HG03097 (cell line): Measurements from ENCODE around the gene PIBF1.
"Not testable (repeated sequence)": the region's sequence is repeated elsewhere in the genome, so short reads cannot be mapped to it uniquely, and the experiment has no call there.

Experiments
- ATAC-seq: cut with Tn5 transposase; IDR thresholded peaks from one replicate; pipeline ENCODE4 v1.9.1; 2021; ENCODE audit not compliant: unreplicated experiment, low FRiP score

The PIBF1 gene

DNA sequence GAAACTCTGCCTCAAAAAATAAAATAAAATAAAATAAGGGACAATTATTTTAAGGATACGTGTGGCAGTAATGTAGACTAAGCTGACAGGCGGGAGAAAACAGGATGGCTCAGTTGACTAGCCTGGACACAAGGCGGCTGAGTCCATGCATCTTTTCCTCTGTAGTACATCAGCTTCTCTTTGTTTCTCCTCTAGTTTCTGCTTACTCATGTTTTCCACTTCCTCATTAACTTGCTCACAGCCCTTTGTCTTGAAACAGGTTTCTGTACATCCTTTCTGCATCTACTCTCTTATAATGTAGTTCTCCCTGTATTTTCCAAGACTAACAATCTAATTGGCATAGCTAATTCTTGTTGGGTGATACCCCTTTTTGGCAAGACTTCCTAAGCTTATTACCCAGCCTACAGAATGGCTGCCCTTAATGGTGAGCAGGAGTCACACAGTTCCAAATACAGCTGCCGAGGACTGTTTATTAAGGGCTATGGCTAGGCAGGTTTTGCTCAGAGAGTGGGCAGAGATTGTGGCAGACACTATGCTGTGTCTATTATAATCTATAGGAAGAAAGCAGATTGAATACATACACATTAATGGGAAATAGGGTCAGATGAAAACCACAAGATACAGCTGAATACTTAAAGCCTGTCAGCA lies 218.2 kb downstream of the PIBF1 start:
- no peak for ATAC-seq

DNA sequence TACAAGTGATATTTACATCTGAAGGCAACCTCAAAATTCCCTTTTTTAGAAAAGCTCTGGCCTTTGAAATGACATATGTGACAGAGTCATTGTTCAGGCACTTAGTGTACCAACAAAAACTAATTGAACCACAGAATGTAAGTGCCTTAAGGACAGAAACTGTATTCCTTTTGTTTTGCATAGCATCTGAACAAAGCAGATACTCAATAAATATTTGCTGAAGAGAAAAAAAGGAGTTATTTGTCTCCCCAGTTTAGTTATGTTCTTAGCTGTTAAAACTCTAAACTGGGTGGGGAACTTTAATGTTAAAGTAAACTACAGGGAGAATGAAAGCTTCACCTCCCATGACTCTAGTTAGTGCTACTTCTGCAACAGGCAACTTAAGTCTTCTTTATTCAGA lies 220.0 kb downstream of the PIBF1 start:
- no peak for ATAC-seq

DNA sequence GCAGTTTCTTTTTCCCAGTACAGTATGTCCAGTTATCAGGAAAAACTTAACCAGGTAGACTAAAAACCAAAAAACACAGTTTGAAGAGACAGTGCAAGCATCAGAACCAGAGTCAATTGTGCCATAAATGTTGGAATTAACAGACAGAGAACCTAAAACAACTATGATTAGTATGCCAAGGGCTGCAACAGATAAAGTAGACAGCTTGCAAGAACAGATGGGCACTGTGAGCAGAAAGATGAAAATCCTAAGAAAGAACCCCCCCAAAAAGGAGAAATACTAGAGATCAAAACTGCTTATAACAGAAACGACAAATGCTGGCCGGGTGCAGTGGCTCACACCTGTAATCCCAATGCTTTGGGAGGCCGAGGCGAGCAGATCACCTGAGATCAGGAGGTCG lies 229.8 kb downstream of the PIBF1 start:
- ATAC-seq, result no peak

DNA sequence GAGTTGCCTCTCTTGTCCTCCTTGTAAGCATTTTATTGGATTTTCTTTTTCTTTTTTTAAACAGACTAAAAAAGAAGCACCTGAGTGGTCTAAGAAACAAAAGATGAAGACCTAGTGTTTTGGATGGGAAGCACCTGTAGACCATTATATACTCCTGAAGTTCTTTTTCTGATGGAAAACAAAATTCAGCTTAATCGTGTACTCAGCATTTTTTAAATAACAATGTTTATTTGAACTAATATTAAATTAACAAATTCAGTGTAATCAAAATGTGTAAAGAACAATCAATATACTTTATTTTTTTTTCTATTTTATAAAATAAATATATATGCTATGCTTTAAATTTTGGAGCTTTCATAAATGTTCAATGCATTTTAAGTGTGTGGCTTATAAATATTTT lies 233.9 kb downstream of the PIBF1 start:
- no peak for ATAC-seq

DNA sequence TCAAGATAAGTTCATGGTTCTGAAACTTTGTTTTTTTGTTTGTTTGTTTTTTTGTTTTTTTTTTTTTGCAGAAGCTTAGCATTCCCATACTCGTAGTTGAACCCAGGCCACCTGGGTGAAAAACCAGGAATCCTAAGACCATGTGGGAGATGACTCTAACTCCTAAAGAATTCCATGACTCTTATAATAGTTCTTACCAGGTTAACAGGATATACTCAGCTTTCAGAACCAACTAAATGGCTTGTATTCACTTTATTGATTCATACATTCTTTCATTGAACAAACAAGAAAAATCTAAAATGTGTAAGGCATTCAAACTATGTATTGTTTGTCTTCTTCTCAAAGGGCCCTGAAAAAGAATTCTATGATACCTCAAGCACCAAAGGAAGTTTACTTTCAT lies 236.4 kb downstream of the PIBF1 start:
- ATAC-seq, result no peak

DNA sequence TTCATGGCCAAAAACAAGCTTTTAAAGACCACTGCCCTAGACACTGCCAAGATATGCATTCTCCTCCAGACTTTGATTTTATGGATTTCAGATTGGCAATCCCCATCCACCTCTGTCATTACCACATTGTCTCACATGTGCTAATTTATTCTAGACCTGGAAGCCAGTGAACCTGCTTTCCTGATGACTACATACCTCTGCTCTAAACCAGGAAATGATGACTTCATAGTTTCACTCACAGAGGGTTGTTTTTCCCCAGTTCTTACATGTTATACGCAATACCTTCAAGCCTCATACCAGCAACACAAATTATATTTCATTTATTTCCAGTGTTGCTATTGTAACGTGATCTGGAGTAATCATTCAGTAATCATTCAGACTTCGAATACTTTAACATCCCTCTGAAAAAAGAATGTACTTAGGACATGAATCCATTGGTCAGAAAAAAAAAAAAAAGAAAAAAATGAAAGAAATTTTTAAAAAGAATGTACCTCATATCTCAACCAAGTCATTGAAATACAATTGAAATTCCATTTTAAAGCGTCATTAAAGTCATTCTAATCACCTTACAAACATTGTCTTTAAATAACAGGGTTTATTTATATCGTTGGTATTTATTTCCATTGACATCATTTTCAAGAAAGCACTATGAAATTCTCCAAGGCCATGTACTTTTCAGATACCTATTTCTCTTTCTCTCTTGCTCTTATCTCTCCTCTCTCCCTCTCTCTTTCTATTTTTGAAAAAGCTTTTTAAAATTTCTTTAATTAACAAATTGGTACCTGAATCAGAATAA lies 243.5 kb downstream of the PIBF1 start:
- no peak for ATAC-seq

DNA sequence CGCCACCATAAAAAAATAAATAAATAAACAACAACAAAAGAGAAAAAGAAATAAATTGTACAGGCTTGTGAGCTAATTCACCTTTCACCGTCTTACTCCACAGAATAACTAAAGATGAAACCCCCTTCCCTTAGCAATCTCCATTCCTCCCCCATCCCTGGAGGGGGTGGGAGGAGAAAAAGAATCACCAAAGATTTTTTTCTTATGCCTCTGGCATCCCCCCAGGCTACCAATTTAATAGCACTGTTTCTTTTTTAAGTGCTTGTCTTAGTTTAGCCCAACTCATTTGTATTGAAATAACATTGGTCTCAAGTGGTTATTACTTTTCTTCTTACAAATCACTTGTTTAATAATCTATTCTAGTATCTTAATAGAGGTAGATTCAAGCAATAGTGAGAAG lies 253.0 kb downstream of the PIBF1 start:
- ATAC-seq, result no peak

DNA sequence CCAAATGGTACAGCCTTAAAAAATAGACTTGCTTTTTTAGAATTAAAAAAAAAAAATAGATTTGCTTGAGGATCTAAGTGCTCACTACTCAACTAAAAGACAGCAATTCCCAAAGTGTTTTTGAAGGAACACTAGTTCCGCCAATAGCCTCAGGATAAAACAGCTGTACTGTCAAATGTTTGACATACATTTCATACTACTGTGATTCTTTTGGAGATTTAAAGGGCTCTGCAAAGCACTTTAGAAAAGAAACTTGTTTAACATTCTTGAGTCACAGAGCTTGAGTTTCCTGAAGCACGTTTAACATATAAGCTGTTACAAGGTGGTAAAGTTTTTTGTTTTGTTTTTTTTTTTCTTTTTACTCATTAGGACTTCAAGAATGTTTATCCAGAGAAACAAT lies 253.7 kb downstream of the PIBF1 start:
- no peak for ATAC-seq

DNA sequence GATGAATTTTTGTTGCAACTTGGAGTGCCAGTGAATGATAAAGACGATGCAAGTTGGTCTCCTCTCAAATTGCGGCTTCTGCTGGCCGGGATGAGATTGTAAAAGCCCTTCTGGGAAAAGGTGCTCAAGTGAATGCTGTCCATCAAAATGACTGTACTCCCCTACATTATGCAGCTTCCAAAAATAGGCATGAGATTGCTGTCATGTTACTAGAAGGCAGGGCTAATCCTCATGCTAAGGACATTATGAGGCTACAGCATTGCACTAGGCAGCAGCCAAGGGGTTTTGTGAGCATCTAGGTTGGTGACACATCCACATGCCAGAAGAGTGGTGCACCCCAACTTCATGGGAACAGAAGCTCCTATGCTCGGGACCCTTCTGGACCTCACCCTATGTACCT lies 254.6 kb downstream of the PIBF1 start:
- no peak for ATAC-seq

DNA sequence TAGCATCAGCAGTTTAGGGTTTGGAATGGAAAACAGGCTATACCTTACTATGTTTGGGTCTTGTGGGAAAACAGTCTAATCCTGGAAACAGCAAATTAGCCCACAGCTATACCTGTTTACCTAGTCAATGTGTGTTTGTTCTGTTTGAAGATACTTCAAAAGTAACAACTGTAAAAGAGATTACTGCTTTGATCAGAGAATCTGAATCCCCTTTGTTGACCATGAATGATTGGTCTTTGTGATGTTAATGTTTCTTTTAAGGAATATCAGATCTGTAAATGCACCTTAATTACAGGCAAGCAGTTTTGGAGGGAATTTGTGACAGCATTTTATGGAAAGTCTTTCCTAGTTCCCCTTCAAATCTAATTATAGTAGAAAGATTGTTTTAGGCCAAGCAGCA lies 256.1 kb downstream of the PIBF1 start:
- no peak for ATAC-seq

DNA sequence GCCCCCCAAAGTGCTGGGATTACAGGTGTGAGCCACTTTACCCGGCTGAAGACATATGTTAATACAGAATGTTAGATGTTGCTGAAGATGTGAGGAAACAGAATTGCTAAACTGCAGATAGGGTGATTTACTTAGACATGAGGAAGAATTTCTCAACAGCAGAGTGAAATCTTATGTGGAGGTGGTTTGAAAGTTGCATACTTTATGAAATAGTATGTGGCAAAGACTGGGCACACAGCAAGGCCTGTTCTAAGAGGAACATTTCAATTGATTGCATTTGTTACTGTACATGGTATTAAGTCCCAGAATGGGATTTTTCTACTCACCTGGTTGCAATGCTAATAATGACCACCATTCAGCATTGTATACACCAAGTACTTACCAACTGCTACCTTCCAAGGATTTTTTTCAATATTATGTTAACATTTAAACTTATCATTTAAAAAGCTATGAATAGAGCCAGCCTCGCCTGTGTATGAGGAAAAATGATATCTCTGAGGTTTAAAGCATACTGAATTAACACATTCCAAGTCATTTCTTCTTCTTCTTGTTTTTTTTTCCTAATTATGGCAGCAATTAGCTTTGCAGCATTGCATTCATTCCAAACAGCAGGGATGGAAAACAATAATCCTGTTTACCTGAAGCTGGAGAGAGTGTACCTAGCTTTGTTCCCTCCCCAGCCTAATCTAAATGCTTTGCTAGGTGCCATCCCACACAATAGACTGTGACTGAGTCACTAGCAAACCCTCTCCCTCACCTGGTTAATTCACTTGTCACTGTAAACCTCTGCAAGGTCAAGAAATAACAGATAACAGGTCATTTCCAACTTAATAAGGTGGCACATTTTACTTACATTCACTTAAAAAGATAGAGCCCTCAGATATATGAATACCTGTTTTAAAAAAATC lies 257.5 kb downstream of the PIBF1 start:
- ATAC-seq, result no peak

DNA sequence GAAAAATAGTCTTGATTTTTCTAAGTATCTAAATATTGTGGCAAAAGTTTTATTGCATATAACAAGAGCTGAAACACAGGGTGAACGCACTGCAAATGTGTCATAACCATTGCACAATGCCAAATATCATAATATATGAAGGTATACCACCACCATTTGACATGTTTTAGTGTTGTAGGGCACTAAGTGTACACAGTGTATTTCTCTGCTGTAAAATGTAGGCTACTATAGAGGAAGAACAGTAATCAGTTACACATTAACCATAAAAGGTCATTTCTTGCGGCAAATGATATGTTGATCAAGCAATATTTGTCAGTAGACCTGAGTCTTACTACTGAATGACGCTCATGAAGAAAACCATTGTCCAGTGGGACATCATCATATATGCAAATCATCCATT lies 258.6 kb downstream of the PIBF1 start:
- ATAC-seq, result no peak

DNA sequence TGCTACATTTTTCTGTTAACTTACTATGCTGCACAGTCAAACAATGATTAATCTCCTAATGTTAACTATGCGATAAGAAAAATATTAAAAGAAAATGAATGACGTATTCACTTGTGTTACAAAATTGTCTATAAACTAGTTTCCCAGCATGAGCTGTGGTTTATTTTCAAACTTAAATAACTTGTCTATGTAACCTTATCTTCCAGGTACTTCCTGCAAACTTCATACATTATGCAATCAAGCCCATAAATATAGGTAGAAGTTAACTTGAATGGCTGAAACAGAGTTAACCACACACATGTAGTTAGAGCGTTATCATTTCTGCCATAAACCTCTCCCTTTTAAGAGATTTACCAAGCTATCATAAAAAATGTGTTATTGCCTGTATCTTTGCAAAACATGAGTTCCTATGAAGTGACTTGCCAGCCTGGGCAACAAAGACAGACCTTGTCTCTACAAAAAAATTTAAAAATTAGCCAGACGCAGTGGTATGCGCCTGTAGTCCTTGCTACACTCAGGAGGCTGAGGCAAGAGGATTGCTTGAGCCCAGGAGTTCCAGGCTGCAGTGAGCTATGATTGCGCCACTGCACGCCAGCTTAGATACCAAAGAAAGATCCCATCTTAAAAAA lies 259.1 kb downstream of the PIBF1 start:
- no peak for ATAC-seq

DNA sequence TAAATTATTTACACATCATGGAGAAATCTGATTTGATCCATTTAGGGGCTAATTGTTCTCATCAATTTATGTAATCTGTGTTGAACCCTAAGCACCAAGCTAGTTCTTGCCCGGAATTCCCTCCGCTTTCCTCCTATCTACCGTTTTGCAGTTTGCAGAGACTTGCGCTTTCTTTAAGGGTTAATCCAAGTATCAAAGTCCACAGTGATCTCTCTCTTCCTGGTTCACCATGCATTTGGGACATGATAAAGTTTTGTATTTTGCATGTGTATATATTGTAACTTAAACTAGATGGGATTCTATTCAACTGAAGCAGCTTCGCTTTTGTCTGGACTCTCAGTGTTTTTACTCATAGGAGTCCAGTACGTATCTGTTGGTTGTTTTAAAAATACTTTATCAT lies 263.1 kb downstream of the PIBF1 start:
- no peak for ATAC-seq

DNA sequence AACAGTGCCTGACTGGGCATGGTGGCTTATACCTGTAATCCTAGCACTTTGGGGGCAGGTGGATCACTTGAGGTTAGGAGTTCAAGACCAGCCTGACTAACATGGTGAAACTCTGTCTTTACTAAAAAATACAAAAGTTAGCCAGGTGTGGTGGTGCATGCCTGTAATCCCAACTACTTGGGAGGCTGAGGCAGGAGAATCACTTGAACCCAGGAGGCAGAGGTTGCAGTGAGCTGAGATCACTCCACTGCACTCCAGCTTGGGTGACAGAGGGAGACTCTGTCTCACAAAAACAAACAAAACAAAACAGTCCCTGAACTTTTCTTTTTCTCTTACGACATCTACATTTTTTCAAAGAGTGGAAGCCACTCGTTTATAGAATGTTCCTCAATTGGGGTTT lies 266.7 kb downstream of the PIBF1 start:
- not testable (repeated sequence) for ATAC-seq

DNA sequence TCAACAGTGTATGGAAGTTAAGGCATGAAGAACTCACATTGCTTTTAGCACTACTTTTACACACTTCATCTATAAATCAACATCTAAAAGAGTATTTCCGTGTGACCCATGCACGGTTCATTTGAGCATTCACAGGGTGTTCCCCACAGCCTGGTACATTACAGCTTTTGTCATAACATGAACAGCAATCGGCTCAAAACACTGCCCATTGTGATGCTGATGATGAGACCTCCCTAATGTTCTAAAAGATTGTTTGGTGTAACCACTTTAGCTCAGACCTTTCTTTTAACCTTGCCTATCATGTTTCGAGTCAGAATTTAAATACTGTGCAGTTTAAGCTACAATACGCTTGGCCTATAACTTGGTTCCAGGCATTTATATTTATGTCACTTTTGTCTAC lies 272.8 kb downstream of the PIBF1 start:
- no peak for ATAC-seq

DNA sequence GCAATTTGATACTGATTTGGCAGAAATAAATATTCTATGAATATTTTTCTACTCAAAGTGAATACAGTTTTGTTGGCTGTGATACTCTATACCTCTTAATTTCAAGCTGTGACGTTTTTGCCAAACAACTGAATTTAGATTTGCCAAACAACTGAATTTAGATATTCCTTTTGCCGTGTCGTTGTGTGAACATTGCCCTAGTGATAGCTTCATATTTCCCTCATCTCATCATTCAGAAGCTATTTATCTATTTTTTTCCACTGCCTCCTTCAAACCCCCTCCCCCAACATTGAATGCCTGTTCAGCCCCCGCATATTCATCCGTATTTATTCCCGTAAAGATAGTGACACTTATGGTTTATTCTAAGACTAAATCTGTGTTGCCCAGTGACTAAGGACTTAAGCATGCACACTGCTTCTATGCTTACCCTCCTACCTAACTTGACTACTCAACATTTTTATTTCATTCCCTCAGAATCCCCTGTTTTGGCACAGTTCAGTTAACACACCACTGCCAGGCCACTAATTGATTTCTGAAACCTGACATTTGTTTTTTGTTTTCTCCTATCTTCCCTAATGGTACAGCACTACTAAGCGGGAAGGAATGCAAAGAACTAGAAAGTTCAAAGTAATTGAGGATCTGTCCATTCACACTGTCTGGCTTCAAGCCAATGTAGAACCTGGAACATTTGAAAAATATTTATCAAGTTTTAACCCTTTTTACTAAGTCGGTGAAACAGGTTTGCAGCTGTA lies 274.1 kb downstream of the PIBF1 start:
- ATAC-seq, result no peak

DNA sequence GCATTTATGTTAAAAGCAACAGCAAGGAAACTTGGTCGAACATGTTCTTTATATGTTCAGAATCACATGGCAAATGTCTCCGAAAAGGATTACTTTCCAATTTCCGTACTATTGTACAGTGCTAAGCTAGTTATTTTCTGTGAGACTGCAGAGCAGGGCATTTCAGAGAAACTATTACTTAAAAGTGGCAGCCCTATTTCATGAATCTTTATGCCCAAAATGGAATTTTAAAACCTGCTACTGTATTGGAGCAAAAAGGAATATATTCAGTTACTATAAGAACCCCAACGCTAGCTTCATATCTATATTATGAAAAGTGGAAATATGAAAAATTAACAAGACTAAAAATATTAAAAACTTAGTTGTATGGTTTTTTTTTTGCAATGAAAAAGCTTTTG lies 274.6 kb downstream of the PIBF1 start:
- no peak for ATAC-seq

DNA sequence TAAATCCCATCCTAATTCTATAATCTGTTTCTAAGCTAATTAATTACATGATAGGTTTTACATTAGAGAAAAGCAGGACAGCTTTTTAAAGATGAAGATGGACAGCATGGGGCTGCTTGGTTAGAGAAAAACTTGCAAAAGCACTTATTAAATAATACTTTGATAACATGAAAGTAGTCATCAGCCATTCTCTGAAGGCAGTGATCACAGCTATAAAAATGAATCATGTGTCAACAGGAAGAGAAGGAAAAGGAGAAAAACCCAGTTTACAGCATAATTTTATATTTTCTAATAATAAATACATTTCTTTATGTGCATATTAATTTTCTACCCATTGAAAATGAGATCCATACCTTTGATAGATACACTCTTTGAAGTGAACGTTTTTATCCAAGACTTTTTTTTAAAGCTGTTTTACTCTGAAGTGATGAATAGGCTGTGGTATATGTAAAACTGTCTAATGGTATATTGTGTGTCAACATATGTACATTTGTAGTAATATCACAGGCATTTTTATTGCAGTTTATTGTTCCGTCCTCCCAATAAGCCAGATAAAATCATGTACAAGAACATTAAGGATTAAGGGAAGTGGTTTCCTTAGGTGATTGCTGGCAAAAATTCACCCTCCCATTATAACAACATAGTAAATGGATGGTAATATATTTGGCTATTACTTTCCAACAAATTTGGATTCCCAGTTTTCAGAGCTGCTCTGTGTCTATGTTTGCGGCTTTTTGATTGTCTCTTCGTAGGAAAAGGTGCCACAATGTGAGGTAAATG lies 275.5 kb downstream of the PIBF1 start:
- ATAC-seq, result no peak

DNA sequence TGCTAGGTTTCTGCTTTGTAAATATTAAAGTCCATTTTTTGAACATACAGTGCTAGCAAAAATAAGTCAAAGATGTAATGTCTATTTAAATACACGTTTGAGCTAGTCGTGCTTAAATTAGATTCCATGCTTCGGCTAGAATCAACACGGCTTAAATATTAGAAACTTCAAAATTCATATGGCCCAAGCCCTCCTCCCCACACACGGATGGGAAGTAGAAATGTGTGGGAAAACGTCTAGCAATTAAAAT lies 276.1 kb downstream of the PIBF1 start:
- ATAC-seq, result no peak
